Prostate gland (tissue), 2 donors: ENCODE measurements around the gene LPP. TPM values are rescaled to one million over a fixed set of nuclear protein-coding genes. Genes with fewer than 3 reads are reported as not detected.
A peak's percentile ranks its signal among the peaks of the same experiment; 100 is the strongest.

Experiments
- DNase-seq: peaks from one replicate; pipeline ENCODE4 v3.0.0-alpha.2; 2019; ENCODE audit warnings: low spot score
- H3K27ac ChIP-seq, 2 donors: fragments of 200-600 bp; sonication (generic); 2 replicates each; pipeline ENCODE4 v1.5.1; 2017 to 2019
- H3K27me3 ChIP-seq: fragments of 200-600 bp; sonication (generic); replicated peaks from 2 replicates; pipeline ENCODE4 v1.5.1; 2019; ENCODE audit not compliant: insufficient read depth
- H3K36me3 ChIP-seq, 2 donors: fragments of 200-600 bp; sonication (generic); 1 replicate in 1 of 2; 2 replicates in 1 of 2; pipeline versions ENCODE4 v1.5.1 to v1.8.1; 2017 to 2019
- H3K4me1 ChIP-seq: fragments of 200-600 bp; sonication (generic); replicated peaks from 2 replicates; pipeline ENCODE4 v1.5.1; 2019
- H3K4me3 ChIP-seq, 2 donors: fragments of 200-600 bp; sonication (generic); 2 replicates each; pipeline ENCODE4 v1.5.1; 2017 to 2019
- H3K9me3 ChIP-seq: fragments of 200-600 bp; sonication (generic); 2 replicates; pipeline ENCODE4 v1.5.1; 2017
- CTCF ChIP-seq, 4 experiments: fragments of 200-600 bp in 2 of 4; fragments of 450-650 bp in 2 of 4; sonication (generic) in 2 of 4; IDR thresholded peaks; 1 replicate in 3 of 4; 2 replicates in 1 of 4; pipeline ENCODE4 v1.5.1; 2016 to 2019; ENCODE audit warnings: antibody characterized with exemption in 4 of 4, mild to moderate bottlenecking in 2 of 4, moderate library complexity in 2 of 4
- POLR2A ChIP-seq: fragments of 450-650 bp; IDR thresholded peaks from one replicate; pipeline ENCODE4 v1.6.1; 2016; ENCODE audit warnings: antibody characterized with exemption, mild to moderate bottlenecking
- POLR2AphosphoS5 ChIP-seq: sonication (generic); formaldehyde crosslinking; IDR thresholded peaks from one replicate; pipeline ENCODE4 v1.6.1; 2017; ENCODE audit warnings: antibody characterized with exemption
- WGBS: methylation state at CpG from one replicate; pipeline ENCODE4 v1.1.5; 2018; 5-methylcytosine and 5-hydroxymethylcytosine counted together
- intact Hi-C: fragments of 100-400 bp; cut with DNase I; formaldehyde crosslinking; loops from one replicate; pipeline ENCODE4 v1.14.2; 2022
- total RNA-seq, 2 donors: library from RNA; depleted of rRNA; stranded (reverse); fragments of >200 nt; gene quantifications; one replicate each; pipeline ENCODE4 v1.1.0, GENCODE V29; 2016

The LPP gene
- total RNA-seq, 2 donors from 2014 or later = 219 to 248 TPM

GRCh38 chr3:188383748-188384147 is 229.8 kb downstream of the LPP start:
- DNase-seq = no peak
- no peaks in the 10 kb centered on the region for H3K36me3 ChIP-seq
- intact Hi-C loops = no loop called here
- peaks cover 8% of the 10 kb centered on the region for H3K4me1 ChIP-seq
- 78% methylated on average over 3 of the region's 3 CpGs for WGBS
- H3K9me3 ChIP-seq = no peaks in the 10 kb centered on the region
- H3K27ac ChIP-seq = no peak overlapping the region
- TF ChIP-seq POLR2A (no peak), CTCF (IDR thresholded peaks at IDR 0.05) (no peak), POLR2AphosphoS5 (no peak)
- H3K4me3 ChIP-seq = no peak overlapping the region
- H3K27me3 ChIP-seq = no peaks in the 10 kb centered on the region

- peaks cover 8% of the 10 kb centered on the region for H3K4me1 ChIP-seq
- no peak for DNase-seq
- WGBS = 55% methylated on average over 4 of the region's 4 CpGs
- no peak for TF ChIP-seq POLR2A
- TF ChIP-seq CTCF (IDR thresholded peaks at IDR 0.05) = no peak
- no peak for TF ChIP-seq POLR2AphosphoS5
- H3K27ac ChIP-seq = no peak overlapping the region
- no peaks in the 10 kb centered on the region for H3K27me3 ChIP-seq
- no peak overlapping the region for H3K4me3 ChIP-seq
- no peaks in the 10 kb centered on the region for H3K9me3 ChIP-seq
- no peaks in the 10 kb centered on the region for H3K36me3 ChIP-seq
- intact Hi-C loops = no loop called here
Observed at GRCh38 chr3:188385295-188385694, 231.3 kb downstream of the LPP start.

GRCh38 chr3:188389711-188390342 is 235.9 kb downstream of the LPP start:
- peak; percentile 57 for DNase-seq
- Histone ChIP-seq H3K9me3 (no peaks in the 10 kb centered on the region), H3K27me3 (no peaks in the 10 kb centered on the region), H3K4me1 (peaks cover 7% of the 10 kb centered on the region), H3K27ac (peak overlapping the region; percentile 43 to 46), H3K4me3 (no peak overlapping the region), H3K36me3 (no peaks in the 10 kb centered on the region)
- WGBS = 26% methylated on average over 5 of the region's 5 CpGs
- TF ChIP-seq POLR2AphosphoS5 (peak; percentile 64), CTCF (IDR thresholded peaks at IDR 0.05) (no peak), POLR2A (peak; percentile 12)
- intact Hi-C loops = no loop called here

DNA sequence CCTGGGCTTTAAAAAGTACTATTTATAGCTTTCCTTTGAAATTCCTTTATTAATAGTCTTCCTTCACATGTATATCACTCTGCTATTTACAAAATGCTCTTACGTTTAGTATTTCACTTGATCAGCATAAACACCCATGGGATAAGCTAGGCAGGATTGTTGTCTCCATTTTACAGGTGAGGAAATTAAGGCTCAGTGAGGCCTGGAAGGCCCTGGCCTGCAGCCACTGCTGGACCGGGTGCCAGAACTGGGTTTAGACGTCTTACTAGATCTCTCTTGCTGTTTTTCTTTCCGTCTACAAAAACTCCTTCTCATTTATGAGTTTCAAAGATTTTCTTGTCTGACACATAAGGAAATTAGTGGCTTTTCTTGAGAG is 236.4 kb downstream of the LPP start:
- WGBS = 29% methylated on average over 4 of the region's 4 CpGs
- Histone ChIP-seq H3K9me3 (no peaks in the 10 kb centered on the region), H3K36me3 (no peaks in the 10 kb centered on the region), H3K27ac (peak overlapping the region; percentile 43 to 46), H3K27me3 (no peaks in the 10 kb centered on the region), H3K4me3 (no peak overlapping the region), H3K4me1 (peaks cover 2% of the 10 kb centered on the region)
- no peak for DNase-seq
- intact Hi-C loops = no loop called here
- TF ChIP-seq POLR2A = no peak
- TF ChIP-seq POLR2AphosphoS5 = no peak
- no peak for TF ChIP-seq CTCF (IDR thresholded peaks at IDR 0.05)

GRCh38 chr3:188390775-188391443 is 237.0 kb downstream of the LPP start:
- H3K27ac ChIP-seq = peak overlapping the region; percentile 43 to 46
- H3K9me3 ChIP-seq = no peaks in the 10 kb centered on the region
- no peak overlapping the region for H3K4me3 ChIP-seq
- no peak for DNase-seq
- intact Hi-C loops = no loop called here
- 51% methylated on average over 8 of the region's 8 CpGs for WGBS
- no peaks in the 10 kb centered on the region for H3K27me3 ChIP-seq
- no peaks in the 10 kb centered on the region for H3K36me3 ChIP-seq
- TF ChIP-seq POLR2A = no peak
- TF ChIP-seq POLR2AphosphoS5 = no peak
- TF ChIP-seq CTCF (IDR thresholded peaks at IDR 0.05) = no peak
- no peaks in the 10 kb centered on the region for H3K4me1 ChIP-seq
